Esophagus squamous epithelium (tissue), 5 donors: ENCODE results near the gene IFIT1B. TPM values are rescaled to one million over a fixed set of nuclear protein-coding genes. Genes with fewer than 3 reads are reported as not detected.

ENCODE experiments used
- DNase-seq: peaks from one replicate; lab custom pipeline; 2025; lab: John Stamatoyannopoulos, UW
- H3K27ac ChIP-seq, 4 donors: fragments of 200-600 bp; sonication (generic); one replicate each; pipeline ENCODE4 v1.5.1; 2016 to 2019; ENCODE audit warnings: mild to moderate bottlenecking in 1 of 4
- H3K27me3 ChIP-seq, 4 donors: fragments of 200-600 bp; sonication (generic); 1 replicate in 3 of 4; 2 replicates in 1 of 4; pipeline versions ENCODE4 v1.5.1 to v1.6.0; 2017 to 2021; ENCODE audit warnings: antibody characterized with exemption in 1 of 4
- H3K36me3 ChIP-seq, 3 donors: fragments of 200-600 bp; sonication (generic); one replicate each; pipeline ENCODE4 v1.5.1; 2016 to 2019
- H3K4me1 ChIP-seq, 3 donors: fragments of 200-600 bp; sonication (generic); one replicate each; pipeline ENCODE4 v1.5.1; 2017 to 2019
- H3K4me3 ChIP-seq, 4 donors: fragments of 200-600 bp; sonication (generic); 1 replicate in 3 of 4; 2 replicates in 1 of 4; pipeline ENCODE4 v1.5.1; 2016 to 2019; ENCODE audit warnings: mild to moderate bottlenecking in 2 of 4, moderate library complexity in 1 of 4
- H3K9me3 ChIP-seq, 3 donors: fragments of 200-600 bp; sonication (generic); one replicate each; pipeline ENCODE4 v1.5.1; 2016 to 2019
- CTCF ChIP-seq, 6 experiments: fragments of 450-650 bp in 4 of 6; fragments of 200-600 bp in 2 of 6; sonication (generic) in 2 of 6; IDR thresholded peaks; one replicate each; pipeline ENCODE4 v1.5.1; 2016 to 2019; ENCODE audit warnings: antibody characterized with exemption in 6 of 6, mild to moderate bottlenecking in 4 of 6, moderate library complexity in 4 of 6
- POLR2A ChIP-seq, 4 donors: fragments of 450-650 bp; IDR thresholded peaks; one replicate each; pipeline ENCODE4 v1.6.1; 2017; ENCODE audit warnings: antibody characterized with exemption in 4 of 4, mild to moderate bottlenecking in 4 of 4, moderate library complexity in 3 of 4
- WGBS, 2 donors: methylation state at CpG; one replicate each; pipeline ENCODE4 v1.1.5; 2018; 5-methylcytosine and 5-hydroxymethylcytosine counted together
- intact Hi-C: fragments of 100-400 bp; cut with DNase I; formaldehyde crosslinking; loops from one replicate; pipeline ENCODE4 v1.15.0; 2022
- total RNA-seq, 4 donors: library from RNA; depleted of rRNA; stranded (reverse); fragments of >200 nt; gene quantifications; one replicate each; pipeline ENCODE4 v1.1.0, GENCODE V29; 2016
- donor health status: DM: yes; HTN: yes; CAD: no.

The IFIT1B gene
- total RNA-seq, 4 donors from 2014 or later, result not detected

DNA sequence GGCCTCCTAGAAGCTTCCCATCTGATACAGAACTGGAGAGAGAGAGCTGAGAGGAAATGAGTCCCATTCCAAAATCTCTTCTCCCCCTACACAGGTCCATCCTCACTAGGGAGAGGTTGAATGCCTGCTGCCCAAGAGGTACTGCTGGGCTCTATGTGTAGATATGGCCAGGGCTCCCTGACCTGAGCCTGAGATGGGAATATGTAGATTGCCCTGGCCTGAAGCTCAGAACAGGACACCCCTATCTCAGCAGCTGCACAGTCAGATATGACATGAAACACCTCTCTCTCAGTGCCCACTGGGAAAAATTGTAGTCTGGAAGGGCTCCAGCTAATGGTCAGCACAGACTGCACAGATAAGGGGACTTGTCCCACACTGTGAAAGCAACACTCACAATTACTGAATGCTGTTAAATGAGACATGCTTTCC lies 3.1 kb upstream of the IFIT1B start:
- peak overlapping the region; percentile 65 to 89 (median 74) for H3K27ac ChIP-seq
- no peak overlapping the region for H3K4me3 ChIP-seq
- DNase-seq, result no peak
- H3K36me3 ChIP-seq, result no peaks in the 10 kb centered on the region
- intact Hi-C loops, result no loop called here
- peaks cover 0 to 22% (median 16%) of the 10 kb centered on the region in 3 donors for H3K4me1 ChIP-seq
- no peaks in the 10 kb centered on the region for H3K27me3 ChIP-seq
- TF ChIP-seq CTCF (IDR thresholded peaks at IDR 0.05), result no peak
- no peak for TF ChIP-seq POLR2A (IDR thresholded peaks at IDR 0.05)
- no peaks in the 10 kb centered on the region for H3K9me3 ChIP-seq

DNA sequence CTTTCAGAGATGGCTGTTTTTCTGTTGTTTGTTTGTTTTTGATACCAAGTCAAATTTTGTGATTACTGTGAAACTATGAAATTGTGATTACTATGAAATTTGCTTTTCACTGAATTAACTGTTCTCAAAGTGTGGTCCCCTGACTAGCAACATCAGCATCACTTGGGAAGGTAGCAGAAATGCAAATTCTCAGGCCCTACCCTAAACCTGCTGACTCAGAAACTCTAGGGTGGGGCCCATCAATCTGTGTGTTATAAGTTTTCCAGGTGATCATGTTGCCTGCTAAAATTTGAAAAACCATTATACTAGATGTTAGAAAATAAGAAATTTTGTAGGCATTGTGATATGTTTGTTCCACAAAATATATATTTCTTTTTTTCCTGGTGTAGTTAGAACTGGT lies 1.2 kb downstream of the IFIT1B start:
- Histone ChIP-seq H3K36me3 (no peaks in the 10 kb centered on the region), H3K27me3 (no peaks in the 10 kb centered on the region), H3K4me1 (peaks cover 0 to 27% (median 8%) of the 10 kb centered on the region in 3 donors), H3K27ac (no peak overlapping the region), H3K4me3 (no peak overlapping the region), H3K9me3 (no peaks in the 10 kb centered on the region)
- intact Hi-C loops, result no loop called here
- TF ChIP-seq POLR2A (IDR thresholded peaks at IDR 0.05) (no peak), CTCF (IDR thresholded peaks at IDR 0.05) (no peak)
- DNase-seq, result no peak

DNA sequence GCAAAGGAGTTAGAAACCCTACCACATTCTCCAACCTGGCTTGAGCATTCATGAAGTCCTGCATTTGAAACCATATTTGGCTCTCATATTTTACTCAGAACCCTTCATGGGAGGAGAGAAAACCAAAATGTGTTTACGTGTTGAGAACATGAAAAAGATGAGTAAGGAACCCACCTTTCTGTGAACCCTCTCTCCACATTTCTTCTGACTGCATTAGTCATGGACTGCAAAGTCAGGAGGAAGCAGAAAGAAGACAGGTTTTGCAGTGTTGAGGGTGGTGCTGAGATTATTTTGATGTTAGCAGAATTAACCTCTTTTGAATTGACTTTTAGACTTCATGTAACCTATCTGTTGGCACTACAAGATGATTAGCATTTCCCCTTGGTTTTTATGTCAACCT lies 4.9 kb downstream of the IFIT1B start:
- no peak for TF ChIP-seq CTCF (IDR thresholded peaks at IDR 0.05)
- no peak for TF ChIP-seq POLR2A (IDR thresholded peaks at IDR 0.05)
- 60 to 78% methylated on average over 1 of the region's 1 CpG for whole genome bisulfite sequencing, 2 donors
- no peaks in the 10 kb centered on the region for H3K9me3 ChIP-seq
- H3K4me3 ChIP-seq, result no peak overlapping the region
- DNase-seq, result no peak
- peak overlapping the region in 3 of 4 donors; percentile 39 to 71 (median 40) for H3K27ac ChIP-seq
- intact Hi-C loops, result no loop called here
- H3K4me1 ChIP-seq, result peaks cover 0 to 16% (median 0%) of the 10 kb centered on the region in 3 donors
- no peaks in the 10 kb centered on the region for H3K36me3 ChIP-seq
- H3K27me3 ChIP-seq, result no peaks in the 10 kb centered on the region

- Histone ChIP-seq H3K4me1 (peaks cover 0 to 16% (median 0%) of the 10 kb centered on the region in 3 donors), H3K27ac (no peak overlapping the region), H3K36me3 (no peaks in the 10 kb centered on the region), H3K9me3 (no peaks in the 10 kb centered on the region), H3K4me3 (no peak overlapping the region), H3K27me3 (no peaks in the 10 kb centered on the region)
- DNase-seq, result no peak
- intact Hi-C loops, result no loop called here
- WGBS, 2 donors, result 69 to 82% methylated on average over 4 of the region's 4 CpGs
- no peak for TF ChIP-seq POLR2A (IDR thresholded peaks at IDR 0.05)
- no peak for TF ChIP-seq CTCF (IDR thresholded peaks at IDR 0.05)
Measured at GRCh38 chr10:89384474-89385340, 6.9 kb downstream of the IFIT1B start.

DNA sequence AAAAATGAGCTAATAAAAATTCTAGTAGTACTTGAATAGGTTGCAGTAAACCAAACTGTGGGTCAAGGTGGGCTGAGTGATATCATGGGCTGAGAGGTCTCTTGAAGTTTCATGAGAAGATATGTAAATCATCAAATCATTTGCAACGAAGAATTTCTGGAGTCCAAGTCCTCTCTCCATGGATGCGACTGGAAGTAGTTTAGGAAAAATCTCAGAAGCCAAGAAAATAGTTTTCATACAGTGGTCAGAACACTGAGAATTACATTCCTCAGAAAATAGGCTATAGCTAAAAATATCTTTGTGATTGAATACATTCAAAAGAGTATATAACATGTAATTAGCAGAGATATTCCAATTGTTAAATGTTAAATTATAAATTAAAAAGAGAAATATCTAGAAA lies 10.9 kb downstream of the IFIT1B start:
- H3K4me3 ChIP-seq, result no peak overlapping the region
- H3K27ac ChIP-seq, result no peak overlapping the region
- TF ChIP-seq CTCF (IDR thresholded peaks at IDR 0.05) (no peak), POLR2A (IDR thresholded peaks at IDR 0.05) (no peak)
- WGBS, 2 donors, result 62 to 68% methylated on average over 2 of the region's 2 CpGs
- peaks cover 7 to 34% (median 16%) of the 10 kb centered on the region in 3 donors for H3K4me1 ChIP-seq
- intact Hi-C loops, result no loop called here
- H3K9me3 ChIP-seq, result no peaks in the 10 kb centered on the region
- DNase-seq, result no peak
- no peaks in the 10 kb centered on the region for H3K27me3 ChIP-seq
- no peaks in the 10 kb centered on the region for H3K36me3 ChIP-seq
